GM19239 (cell line): ENCODE measurements around the gene TMIGD2.
A peak's percentile ranks its signal among the peaks of the same experiment; 100 is the strongest.
"Not testable (repeated sequence)": the region's sequence is repeated elsewhere in the genome, so short reads cannot be mapped to it uniquely, and the experiment has no call there.

Experiments
- DNase-seq: peaks from one replicate; pipeline ENCODE4 v3.0.0; 2011; ENCODE audit warnings: low spot score; ENCODE audit not compliant: insufficient read length
- FAIRE-seq: peaks from 2 replicates; lab custom pipeline; 2011; peaks lifted over from hg19 to GRCh38; lab: Jason Lieb, UNC

Gene TMIGD2

GRCh38 chr19:4298810-4299550 is 3.2 kb downstream of the TMIGD2 start:
- DNase-seq = no peak
- FAIRE-seq = no peak

GRCh38 chr19:4297901-4298809 is 4.0 kb downstream of the TMIGD2 start:
- DNase-seq (no peak), FAIRE-seq (no peak)

- no peak for FAIRE-seq
Observed at GRCh38 chr19:4295972-4296771, 6.0 kb downstream of the TMIGD2 start.

GRCh38 chr19:4294389-4294788 is 7.8 kb downstream of the TMIGD2 start:
- no peak for FAIRE-seq
- DNase-seq = no peak

More at GRCh38 chr19:4295972-4296771, 6.0 kb downstream of the TMIGD2 start:
- DNase-seq = no peak

- DNase-seq (no peak), FAIRE-seq (no peak)
Observed at GRCh38 chr19:4292515-4292914, 9.7 kb downstream of the TMIGD2 start.

GRCh38 chr19:4291184-4291732 is 10.9 kb downstream of the TMIGD2 start:
- DNase-seq (no peak), FAIRE-seq (no peak)

- DNase-seq = no peak
- FAIRE-seq = no peak
Observed at GRCh38 chr19:4288091-4288777, 14.0 kb downstream of the TMIGD2 start.

GRCh38 chr19:4286141-4286540 is 16.0 kb downstream of the TMIGD2 start:
- not testable (repeated sequence) for DNase-seq, FAIRE-seq

- FAIRE-seq (no peak), DNase-seq (no peak)
Observed at GRCh38 chr19:4284974-4285373, 17.2 kb downstream of the TMIGD2 start.

GRCh38 chr19:4284176-4284958 is 17.8 kb downstream of the TMIGD2 start:
- DNase-seq = peak; percentile 54
- FAIRE-seq = no peak

- no peak for DNase-seq
- no peak for FAIRE-seq
Observed at GRCh38 chr19:4279530-4280422, 22.4 kb downstream of the TMIGD2 start.

GRCh38 chr19:4279267-4279529 is 23.0 kb downstream of the TMIGD2 start:
- DNase-seq (no peak), FAIRE-seq (no peak)

GRCh38 chr19:4278419-4279266 is 23.5 kb downstream of the TMIGD2 start, which contains the start of gene SHD:
TSS of gene SHD (plus strand) at chr19:4279266. CDS start at chr19:4280064, 798 bp downstream.
- FAIRE-seq = no peak
- no peak for DNase-seq

GRCh38 chr19:4278010-4278409 is 24.2 kb downstream of the TMIGD2 start:
- FAIRE-seq (no peak), DNase-seq (no peak)

GRCh38 chr19:4277191-4277696 is 24.9 kb downstream of the TMIGD2 start:
- FAIRE-seq = no peak
- no peak for DNase-seq

GRCh38 chr19:4274321-4274686 is 27.9 kb downstream of the TMIGD2 start:
- not testable (repeated sequence) for FAIRE-seq, DNase-seq

- FAIRE-seq = no peak
Observed at GRCh38 chr19:4272894-4273293, 29.3 kb downstream of the TMIGD2 start.

More at GRCh38 chr19:4272894-4273293, 29.3 kb downstream of the TMIGD2 start:
- DNase-seq = no peak
